GM21619 (cell line): Measurements from ENCODE around the gene AXIN1.
"Not testable (repeated sequence)": the region's sequence is repeated elsewhere in the genome, so short reads cannot be mapped to it uniquely, and the experiment has no call there.

ENCODE experiments used
- ATAC-seq: cut with Tn5 transposase; IDR thresholded peaks from one replicate; pipeline ENCODE4 v1.9.1; 2021; ENCODE audit not compliant: unreplicated experiment

AXIN1 gene, protein sequence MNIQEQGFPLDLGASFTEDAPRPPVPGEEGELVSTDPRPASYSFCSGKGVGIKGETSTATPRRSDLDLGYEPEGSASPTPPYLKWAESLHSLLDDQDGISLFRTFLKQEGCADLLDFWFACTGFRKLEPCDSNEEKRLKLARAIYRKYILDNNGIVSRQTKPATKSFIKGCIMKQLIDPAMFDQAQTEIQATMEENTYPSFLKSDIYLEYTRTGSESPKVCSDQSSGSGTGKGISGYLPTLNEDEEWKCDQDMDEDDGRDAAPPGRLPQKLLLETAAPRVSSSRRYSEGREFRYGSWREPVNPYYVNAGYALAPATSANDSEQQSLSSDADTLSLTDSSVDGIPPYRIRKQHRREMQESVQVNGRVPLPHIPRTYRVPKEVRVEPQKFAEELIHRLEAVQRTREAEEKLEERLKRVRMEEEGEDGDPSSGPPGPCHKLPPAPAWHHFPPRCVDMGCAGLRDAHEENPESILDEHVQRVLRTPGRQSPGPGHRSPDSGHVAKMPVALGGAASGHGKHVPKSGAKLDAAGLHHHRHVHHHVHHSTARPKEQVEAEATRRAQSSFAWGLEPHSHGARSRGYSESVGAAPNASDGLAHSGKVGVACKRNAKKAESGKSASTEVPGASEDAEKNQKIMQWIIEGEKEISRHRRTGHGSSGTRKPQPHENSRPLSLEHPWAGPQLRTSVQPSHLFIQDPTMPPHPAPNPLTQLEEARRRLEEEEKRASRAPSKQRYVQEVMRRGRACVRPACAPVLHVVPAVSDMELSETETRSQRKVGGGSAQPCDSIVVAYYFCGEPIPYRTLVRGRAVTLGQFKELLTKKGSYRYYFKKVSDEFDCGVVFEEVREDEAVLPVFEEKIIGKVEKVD

DNA sequence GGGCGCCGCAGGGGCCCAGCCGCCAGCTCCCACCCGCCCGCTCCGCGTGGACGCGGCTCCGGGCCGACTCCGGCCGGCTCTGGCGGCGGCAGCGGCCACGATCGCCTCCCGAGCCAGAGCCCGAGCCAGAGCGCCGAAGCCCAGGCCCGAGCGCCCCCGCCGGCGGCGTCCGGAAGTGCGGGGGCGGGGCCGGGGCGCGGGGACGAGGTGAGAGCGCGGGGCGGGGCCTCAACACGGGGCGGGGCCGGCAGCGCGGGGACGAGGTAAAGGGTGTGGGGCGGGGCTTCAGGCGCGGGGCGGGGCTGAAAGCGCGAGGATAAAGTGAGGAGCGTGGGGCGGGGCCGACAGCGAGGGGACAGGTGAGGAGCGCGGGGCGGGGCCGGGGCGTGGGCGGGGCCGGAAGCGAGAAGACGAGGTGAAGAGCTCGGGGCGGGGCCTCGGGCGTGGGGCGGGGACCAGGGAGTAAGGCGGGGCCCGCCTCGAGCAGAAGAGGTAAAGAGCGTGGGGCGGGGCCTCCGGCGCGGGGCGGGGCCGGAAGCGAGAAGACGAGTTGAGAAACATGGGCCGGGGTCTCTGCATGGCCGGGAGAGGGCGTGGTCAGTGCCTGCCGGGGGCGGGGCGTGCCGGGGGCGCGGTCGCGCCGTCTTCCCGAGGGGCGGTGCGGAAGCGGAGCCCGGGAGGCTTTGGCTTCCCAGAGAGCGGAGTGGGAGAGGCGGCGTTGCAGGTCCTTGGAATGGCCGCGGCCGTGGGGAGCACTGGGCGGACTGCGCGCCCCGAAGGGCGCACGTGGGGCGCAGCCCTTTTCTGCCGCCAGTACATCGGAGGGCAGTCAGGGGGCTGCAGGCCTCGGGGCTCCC lies at the start of gene AXIN1:
AXIN1 (minus strand) TSS at position 177 of the 857 bp plus-strand sequence. CDS start 5,698 bp downstream, outside the sequence.
- peak; percentile 44 for ATAC-seq

DNA sequence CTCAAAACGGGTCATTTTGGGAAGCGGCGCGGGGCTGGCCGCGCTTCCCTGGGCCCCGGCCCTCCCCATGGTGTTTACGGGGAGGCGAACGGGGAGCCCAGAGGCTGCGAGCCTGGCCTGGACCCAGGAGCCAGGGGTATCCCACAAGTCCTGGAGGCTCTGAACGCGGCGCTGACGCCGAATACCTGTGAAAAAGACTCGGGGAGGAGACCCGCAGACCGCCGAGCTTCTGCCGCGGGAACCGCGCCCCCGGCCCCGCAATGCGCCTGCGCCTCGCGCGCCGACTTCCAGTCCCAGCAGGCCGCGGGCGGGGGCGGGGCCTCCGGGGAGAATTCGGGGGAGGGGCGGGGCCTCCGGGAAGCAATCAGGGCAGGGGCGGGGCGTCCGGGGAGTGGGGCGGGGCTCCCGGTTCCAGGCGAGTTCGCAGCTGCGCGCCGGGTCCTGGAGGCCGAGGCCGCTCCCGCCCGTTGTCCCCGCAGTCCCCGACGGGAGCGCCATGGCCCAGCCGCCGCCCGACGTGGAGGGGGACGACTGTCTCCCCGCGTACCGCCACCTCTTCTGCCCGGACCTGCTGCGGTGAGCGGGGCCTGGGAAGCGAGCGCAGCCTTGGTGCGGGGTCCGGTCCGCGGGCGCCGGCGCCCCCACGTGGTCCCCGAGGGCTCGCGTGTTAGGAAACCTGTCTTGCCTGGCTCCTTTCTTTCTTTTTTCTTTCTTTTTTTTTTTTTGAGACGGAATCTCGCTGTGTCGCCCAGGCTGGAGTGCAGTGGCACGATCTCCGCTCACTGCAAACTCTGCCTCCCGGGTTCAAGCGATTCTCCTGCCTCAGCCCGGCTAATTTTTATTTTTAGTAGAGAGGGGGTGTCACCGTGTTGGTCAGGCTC lies 49.2 kb upstream of the AXIN1 start, which contains the start of gene DECR2:
DECR2 (plus strand) TSS at position 418 of the 881 bp plus-strand sequence; CDS start at position 497, 79 bp downstream.
- ATAC-seq = peak; percentile 51

DNA sequence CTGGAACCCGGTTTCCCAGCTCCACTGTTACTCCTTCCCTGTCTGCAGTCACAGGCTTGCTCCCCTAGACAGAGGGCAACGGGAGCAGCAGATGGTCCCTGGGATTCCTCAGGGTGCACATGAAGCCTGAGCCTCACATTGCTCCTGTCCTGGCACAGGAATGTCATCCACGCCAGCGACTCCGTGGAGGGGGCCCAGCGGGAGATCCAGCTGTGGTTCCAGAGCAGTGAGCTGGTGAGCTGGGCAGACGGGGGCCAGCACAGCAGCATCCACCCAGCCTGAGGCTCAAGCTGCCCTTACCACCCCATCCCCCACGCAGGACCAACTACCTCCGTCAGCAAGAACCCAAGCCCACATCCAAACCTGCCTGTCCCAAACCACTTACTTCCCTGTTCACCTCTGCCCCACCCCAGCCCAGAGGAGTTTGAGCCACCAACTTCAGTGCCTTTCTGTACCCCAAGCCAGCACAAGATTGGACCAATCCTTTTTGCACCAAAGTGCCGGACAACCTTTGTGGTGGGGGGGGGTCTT lies 47.6 kb upstream of the AXIN1 start:
- no peak for ATAC-seq

DNA sequence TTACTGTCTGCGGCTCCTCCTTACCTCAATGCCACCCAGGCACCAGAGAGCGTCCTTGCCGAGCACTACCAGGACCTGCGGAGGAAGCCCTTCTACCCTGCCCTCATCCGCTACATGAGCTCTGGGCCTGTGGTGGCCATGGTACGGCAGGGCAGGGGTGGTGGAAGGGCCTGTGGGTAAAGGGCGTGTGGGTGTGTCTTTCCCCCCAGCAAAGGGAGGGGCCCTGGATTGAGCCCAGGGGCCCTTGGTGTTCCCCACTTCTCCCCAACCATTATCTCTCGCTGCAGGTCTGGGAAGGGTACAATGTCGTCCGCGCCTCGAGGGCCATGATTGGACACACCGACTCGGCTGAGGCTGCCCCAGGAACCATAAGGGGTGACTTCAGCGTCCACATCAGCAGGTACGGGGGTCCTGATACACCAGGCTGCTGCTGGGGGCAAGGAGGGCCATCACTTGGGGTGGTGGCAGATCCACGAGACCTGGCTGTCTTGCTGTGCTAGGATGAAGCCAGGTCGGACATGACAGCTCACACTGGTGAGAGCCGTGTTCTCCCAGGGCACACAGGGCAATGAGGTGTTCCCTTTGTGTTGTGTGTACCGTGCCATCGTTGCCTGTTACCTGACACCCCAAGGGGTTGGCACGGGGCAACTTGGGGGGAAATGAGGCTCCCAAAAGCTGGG lies 47.0 kb upstream of the AXIN1 start:
- ATAC-seq = no peak

DNA sequence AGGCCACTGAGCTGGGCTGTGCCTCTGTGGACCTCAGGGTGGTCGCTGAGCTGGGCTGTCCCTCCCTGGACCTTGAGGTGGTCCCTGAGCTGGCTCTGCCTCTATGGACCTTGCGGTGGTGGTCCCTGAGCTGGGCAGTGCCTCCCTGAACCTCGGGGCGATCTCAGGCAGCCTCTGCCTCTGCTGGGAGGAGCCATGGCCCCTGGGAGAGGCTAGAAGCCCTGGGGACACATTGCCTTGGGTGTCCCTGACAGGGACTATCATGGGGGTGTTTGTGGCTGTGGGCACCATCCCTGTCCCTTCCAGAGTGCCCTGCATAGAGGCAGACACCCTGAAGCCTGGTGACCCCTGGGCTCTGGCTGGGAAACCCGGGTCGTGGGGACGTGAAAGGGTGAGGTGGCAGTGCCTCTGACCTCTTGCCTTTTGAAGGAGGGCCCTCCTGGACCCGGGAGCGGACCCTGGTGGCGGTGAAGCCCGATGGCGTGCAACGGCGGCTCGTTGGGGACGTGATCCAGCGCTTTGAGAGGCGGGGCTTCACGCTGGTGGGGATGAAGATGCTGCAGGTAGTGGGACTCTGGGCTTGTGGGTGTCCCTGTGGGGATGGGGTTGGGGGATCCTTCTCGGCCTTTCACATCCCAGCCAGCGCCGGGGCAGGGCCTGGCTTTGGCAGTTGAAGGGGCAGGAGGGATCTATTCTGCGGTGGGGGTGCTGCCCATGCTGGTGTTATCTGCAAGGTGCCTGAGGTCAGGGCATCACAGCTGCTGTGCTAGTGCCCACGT lies 46.2 kb upstream of the AXIN1 start:
- no peak for ATAC-seq

DNA sequence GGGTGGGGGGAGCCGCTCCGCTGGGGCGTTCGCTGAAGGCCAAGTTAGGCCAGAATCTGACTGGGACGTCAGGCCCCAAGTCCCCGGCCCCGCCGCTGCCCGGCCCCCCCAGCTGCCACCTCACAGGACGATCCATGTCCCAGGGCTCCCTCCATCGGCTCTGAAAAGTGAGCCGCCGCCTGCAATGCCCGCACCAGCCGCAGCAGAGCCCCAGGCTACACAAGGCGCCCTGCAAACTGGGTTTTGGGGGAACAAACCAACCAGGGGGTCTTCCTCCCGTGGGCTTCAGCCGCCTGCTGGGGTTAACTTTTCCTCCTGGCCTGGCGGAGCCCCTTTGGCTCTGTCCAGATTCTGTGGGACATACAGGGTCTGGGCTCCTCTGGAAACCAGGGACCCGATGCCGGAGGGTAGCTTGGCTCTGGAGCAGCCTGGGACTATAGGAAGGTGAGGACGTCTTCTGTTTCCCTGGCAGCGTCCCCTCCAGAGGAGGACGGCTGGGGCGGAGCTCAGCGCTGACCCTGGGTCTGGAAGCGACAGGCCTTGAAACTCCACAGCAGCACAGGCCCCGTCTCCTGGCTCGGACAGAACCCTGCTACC lies 45.3 kb upstream of the AXIN1 start:
- ATAC-seq = no peak

DNA sequence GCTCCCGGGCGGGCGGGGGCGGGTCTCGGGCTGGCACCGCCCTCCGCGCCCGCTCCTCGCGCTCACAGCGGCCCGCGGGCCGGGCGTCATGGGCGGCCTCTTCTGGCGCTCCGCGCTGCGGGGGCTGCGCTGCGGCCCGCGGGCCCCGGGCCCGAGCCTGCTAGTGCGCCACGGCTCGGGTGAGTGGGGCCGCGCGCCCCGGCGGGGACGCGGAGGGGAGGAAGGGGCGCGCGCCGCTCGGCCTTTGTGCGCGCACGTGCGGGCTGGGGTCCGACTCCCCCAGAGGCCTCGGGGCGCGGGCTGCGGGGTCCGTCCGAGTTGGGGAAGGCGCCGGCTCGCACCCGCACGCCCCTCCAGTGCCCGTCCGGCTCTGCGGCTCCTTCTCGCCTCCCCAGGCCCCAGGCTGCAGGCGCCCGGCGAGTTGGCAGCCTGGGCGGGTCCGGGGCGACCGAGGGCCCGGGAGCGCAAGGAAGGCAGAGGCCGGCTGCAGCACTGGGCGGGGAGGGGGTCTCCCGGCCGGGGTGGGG lies 44.7 kb upstream of the AXIN1 start, which contains the start of gene NME4:
NME4 (plus strand) TSS at position 65 of the 527 bp plus-strand sequence; CDS start at position 89, 24 bp downstream.
- no peak for ATAC-seq

DNA sequence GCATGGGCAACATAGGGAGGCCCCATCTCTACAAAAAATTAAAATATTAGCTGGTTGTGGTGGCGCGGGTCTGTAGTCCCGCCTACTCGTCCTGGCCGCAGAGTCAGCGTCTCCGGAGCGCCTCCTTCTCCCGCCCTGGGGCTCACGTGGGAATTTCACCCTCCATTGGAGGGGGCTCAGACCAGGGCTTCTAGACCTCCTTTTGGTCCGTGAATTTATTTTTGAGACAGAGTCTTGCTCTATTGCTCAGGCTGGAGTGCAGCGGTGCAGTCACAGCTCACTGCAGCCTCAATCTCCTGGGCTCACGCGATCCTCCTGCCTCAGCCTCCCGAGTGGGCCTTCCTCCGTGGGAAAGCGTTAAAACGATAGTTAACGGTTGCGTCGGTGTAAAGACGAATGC lies 44.1 kb upstream of the AXIN1 start:
- ATAC-seq = no peak

DNA sequence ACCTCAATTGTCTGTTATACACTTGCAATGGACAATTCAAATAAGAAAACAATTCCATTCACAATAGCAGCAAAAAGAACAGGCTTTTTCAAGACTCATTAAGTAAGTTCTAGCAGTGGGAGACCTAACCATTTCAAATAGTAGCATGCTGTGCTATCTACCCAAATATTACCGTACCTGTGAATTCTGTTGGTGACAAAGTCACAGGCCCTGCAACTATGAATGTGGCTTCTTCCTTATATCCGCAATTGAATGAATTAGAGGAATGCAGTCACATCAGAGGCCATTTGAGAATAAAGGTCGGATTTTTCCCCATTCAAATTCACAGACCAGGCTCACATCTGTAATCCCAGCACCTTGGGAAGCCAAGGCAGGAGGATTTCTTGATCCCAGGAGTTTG lies 43.7 kb upstream of the AXIN1 start:
- ATAC-seq = no peak

DNA sequence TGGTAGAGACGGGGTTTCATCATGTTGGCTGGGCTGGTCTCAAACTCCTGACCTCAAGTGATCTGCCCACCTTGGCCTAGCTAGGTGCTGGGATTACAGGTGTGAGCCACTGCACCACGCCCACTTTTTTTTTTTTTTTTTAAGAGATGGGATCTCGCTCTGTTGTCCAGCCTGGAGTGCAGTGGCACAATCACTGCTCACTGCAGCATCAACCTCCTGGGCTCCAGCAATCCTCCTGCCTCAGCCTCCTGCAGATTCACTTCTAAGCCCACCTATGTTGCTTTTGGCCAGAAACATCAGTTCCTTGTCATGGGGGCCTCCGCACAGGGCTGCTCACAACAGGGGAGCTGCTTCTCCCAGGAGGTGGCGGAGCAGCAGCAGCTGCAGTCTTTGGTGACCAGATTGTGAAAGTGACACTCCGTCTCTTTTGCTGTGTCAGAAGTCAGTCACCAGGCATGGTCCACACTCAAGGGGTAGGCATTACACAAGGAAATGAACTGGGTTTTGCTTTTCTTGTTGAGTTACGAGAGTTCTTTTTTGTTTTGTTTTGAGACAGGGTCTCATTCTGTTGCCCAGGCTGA lies 40.0 kb upstream of the AXIN1 start:
- no peak for ATAC-seq

DNA sequence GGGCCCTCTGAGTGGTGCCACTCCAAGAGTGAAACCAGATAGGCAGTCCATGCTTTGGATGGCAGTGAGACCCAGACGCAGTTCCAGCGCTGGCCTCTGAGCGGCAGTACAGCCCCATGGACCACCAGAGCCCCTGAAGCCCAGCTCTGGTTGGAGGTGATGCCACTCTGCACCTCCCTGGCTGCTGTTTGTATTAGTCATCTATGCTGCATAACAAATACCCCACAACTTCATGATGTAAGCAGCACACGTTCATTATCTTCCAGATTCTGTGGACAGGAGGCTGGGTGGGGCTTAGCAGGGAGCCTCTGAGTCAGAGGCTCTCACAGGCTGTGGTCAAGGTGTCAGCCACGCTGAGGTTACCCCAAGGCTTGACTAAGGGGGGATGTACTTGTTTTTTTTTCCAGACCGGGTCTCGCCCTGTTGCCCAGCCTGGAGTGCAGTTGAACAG lies 39.4 kb upstream of the AXIN1 start:
- no peak for ATAC-seq

DNA sequence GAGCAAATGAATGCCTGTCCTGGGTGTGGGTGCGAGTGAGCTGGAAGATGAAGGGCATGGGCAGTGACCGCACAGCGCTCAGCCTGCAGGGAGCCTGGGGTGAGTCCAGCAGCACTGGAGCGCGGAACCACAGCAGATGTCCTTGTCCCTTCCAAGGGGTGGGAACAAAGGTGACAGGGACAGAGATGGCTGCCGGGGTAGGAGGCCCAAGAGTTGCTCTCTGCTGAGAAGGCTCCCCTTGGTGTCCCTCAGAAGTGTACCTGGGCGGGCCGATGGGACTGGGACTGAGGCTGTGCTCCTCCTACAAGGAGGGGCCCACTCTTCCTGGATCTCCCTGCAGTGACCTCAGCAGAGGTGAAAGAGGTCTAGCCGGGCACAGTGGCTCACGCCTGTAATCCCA lies 36.8 kb upstream of the AXIN1 start:
- ATAC-seq = no peak

DNA sequence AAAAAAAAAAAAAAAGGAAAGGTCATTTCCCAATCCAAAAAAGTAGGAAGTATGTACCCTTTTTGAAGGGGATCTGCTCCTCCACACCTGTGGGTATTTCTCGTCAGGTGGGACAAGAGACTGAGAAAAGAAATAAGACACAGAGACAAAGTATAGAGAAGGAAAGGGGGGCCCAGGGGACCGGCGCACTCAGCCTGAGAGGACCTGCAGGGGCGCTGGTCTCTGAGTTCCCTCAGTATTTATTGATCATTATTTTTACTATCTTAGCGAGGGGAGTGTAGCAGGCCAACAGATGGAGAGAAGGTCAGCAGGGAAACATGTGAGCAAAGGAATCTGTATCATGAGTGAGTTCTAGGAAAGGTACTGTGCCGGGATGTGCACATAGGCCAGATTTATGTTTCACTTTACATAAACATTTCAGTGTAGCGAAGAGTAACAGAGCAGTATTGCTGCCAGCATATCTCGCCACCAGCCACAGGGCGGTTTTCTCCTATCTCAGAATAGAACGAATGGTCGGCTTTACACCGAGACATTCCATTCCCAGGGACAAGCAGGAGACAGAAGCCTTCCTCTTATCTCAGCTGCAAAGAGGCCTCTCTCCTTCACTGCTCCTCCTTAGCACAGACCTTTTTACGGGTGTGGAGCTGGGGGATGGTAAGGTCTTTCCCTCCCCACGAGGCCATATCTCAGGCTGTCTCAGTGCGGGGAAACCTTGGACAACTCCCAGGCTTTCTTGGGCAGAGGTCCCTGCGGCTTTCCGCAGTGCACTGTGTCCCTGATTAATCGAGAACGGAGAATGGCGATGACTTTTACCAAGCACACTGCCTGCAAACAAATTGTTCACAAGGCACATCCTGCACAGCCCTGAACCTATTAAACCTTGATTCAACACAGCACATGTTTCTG lies 35.5 kb upstream of the AXIN1 start:
- not testable (repeated sequence) for ATAC-seq

DNA sequence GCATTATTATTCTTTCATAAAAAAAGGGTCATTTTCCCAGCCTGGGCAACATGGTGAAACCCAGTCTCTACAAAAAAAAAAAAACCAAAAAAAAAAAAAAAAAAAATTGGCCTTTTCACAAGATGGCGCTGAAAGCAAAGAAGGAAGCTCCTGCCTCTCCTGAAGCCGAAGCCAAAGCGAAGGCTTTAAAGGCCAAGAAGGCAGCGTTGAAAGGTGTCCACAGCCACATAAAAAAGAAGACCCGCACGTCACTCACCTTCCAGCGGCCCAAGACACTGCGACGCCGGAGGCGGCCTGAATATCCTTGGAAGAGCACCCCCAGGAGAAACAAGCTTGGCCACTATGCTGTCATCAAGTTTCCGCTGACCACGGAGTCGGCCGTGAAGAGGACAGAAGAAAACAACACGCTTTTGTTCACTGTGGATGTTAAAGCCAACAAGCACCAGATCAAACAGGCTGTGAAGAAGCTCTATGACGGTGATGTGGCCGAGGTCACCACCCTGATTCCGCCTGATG lies 34.2 kb upstream of the AXIN1 start:
- ATAC-seq = no peak

DNA sequence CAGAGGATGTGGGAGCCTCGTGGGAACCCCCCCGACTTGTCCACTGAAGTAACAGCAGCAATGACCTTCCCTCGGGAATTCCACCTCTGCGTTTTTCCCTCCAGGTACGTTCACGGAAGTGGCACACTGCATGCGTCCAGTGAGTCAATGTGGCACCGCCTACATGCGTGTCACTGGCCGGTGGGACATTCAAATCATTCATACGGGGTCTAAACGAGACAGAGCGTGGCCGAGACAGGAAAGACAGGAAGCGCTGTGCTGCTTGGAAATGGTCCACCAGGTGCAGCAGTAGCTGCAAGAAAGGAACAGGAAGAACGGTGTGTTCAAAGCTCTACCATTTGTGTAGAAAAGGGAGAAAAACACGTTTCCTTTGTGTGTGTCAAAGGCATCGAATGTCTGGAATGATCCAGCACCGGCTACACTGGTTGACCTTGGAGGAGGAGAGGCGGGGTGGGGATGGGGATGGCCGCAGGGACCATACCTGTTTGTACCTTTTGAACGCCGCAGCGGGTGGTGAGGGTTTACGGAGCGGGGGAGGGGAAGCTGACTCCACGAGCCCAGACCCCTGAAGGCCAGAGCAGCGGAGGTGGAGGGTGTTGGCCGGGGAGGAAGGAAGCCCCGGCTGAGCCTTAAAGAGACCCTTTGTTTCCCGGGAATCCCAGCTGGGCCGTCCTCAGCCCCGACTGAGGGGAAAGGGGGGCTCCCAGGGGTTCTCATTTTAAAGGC lies 31.0 kb upstream of the AXIN1 start:
- ATAC-seq = no peak
